GM12878 (cell line): ENCODE measurements around the gene S100A3. TPM values are rescaled to one million over a fixed set of nuclear protein-coding genes. Genes with fewer than 3 reads are reported as not detected.
A peak's percentile ranks its signal among the peaks of the same experiment; 100 is the strongest.

ENCODE experiments used
- ATAC-seq: fragments of 200-7000 bp; cut with Tn5 transposase; 3 replicates; pipeline ENCODE4 v1.9.1; 2020; ENCODE audit warnings: mild to moderate bottlenecking, moderate library complexity
- BruUV-seq: library from RNA; stranded (reverse); fragments of 400-500 nt; replicated peaks from 2 replicates; lab custom pipeline; 2021; lab: Mats Ljungman, UMichigan
- CTCF ChIA-PET: fragments of 300-600 bp; sonication (Branson Sonifier 250); formaldehyde crosslinking; extraction: SDS; loops from one replicate; lab custom pipeline; 2021; ENCODE audit warnings: inconsistent platforms; lab: Yijun Ruan, JAX
- POLR2A ChIA-PET: fragments of 350-600 bp; formaldehyde crosslinking; extraction: SDS; loops from one replicate; lab custom pipeline; 2021; ENCODE audit warnings: inconsistent platforms; lab: Charles Lee
- RAD21 ChIA-PET: fragments of 300-600 bp; sonication (Branson Sonifier 250); formaldehyde crosslinking; loops from one replicate; lab custom pipeline; 2023; ENCODE audit warnings: antibody characterized with exemption; ENCODE audit not compliant: unreplicated experiment; lab: Charles Lee
- SMC1A ChIA-PET: fragments of 300-600 bp; sonication (Branson Sonifier 250); formaldehyde crosslinking; loops from one replicate; lab custom pipeline; 2023; ENCODE audit not compliant: unreplicated experiment, uncharacterized antibody; lab: Charles Lee
- DNase-seq: peaks from one replicate; pipeline ENCODE4 v3.0.0-alpha.2; 2011; ENCODE audit warnings: low read depth, low spot score
- FAIRE-seq: peaks from 3 replicates; lab custom pipeline; 2011; peaks lifted over from hg19 to GRCh38; lab: Jason Lieb, UNC
- H2AFZ ChIP-seq: 2 replicates; pipeline ENCODE4 v1.6.0; 2011; ENCODE audit warnings: low read depth, low read length, control low read depth; ENCODE audit not compliant: control insufficient read depth
- H3K27ac ChIP-seq: 2 replicates; pipeline ENCODE4 v1.5.1; 2011; ENCODE audit warnings: control low read depth; ENCODE audit not compliant: control insufficient read depth, insufficient read depth
- H3K27me3 ChIP-seq, 2 experiments: replicated peaks in 1 of 2; 2 replicates each; pipeline versions ENCODE4 v1.6.0 to v1.6.1; 2011; ENCODE audit warnings: low read length in 1 of 2; ENCODE audit not compliant: control insufficient read depth in 2 of 2, insufficient read depth in 2 of 2
- H3K36me3 ChIP-seq, 2 experiments: 2 replicates each; pipeline ENCODE4 v1.5.1; 2011; ENCODE audit warnings: low read length in 1 of 2; ENCODE audit not compliant: control insufficient read depth in 2 of 2, insufficient read depth in 2 of 2
- H3K4me1 ChIP-seq: 2 replicates; pipeline ENCODE4 v1.6.1; 2011; ENCODE audit warnings: mild to moderate bottlenecking, low read length, moderate library complexity, mixed read lengths; ENCODE audit not compliant: control insufficient read depth, insufficient read depth
- H3K4me2 ChIP-seq: 2 replicates; pipeline ENCODE4 v1.6.0; 2011; ENCODE audit warnings: control low read depth; ENCODE audit not compliant: control insufficient read depth, insufficient read depth
- H3K4me3 ChIP-seq: fragments of 200-600 bp; sonication (generic); 2 replicates; pipeline ENCODE4 v1.5.1; 2016
- H3K79me2 ChIP-seq: 2 replicates; pipeline ENCODE4 v1.6.0; 2011; ENCODE audit warnings: low read length; ENCODE audit not compliant: control insufficient read depth, insufficient read depth
- H3K9ac ChIP-seq: 2 replicates; pipeline ENCODE4 v1.8.0; 2011; ENCODE audit warnings: low read length, control low read depth, mixed read lengths; ENCODE audit not compliant: control insufficient read depth, insufficient read depth
- H3K9me3 ChIP-seq: replicated peaks from 3 replicates; pipeline ENCODE4 v1.5.1; 2011; ENCODE audit warnings: mild to moderate bottlenecking, low read length; ENCODE audit not compliant: control insufficient read depth, insufficient read depth
- H4K20me1 ChIP-seq: 2 replicates; pipeline ENCODE4 v1.6.0; 2011; ENCODE audit not compliant: control insufficient read depth, insufficient read depth
- ASH2L ChIP-seq: fragments of 300-600, 200-600 bp; sonication (generic); IDR thresholded peaks from 2 replicates; pipeline ENCODE4 v1.6.1; 2017; ENCODE audit warnings: low read depth, mild to moderate bottlenecking, borderline replicate concordance
- BHLHE40 ChIP-seq, 2 experiments: fragments of 450-650 bp in 1 of 2; IDR thresholded peaks; 2 replicates each; pipeline ENCODE4 v1.6.1; 2011 to 2017; ENCODE audit warnings: low read depth in 2 of 2, borderline replicate concordance in 1 of 2, improper control_type of control experiment in 1 of 2, low read length in 1 of 2, mild to moderate bottlenecking in 1 of 2
- CREM ChIP-seq: IDR thresholded peaks from 2 replicates; pipeline ENCODE4 v1.6.1; 2014; ENCODE audit warnings: antibody characterized with exemption, low read depth
- EED ChIP-seq: sonication (generic); IDR thresholded peaks from 2 replicates; pipeline ENCODE4 v1.6.1; 2016; ENCODE audit warnings: antibody characterized with exemption, low read depth
- ETV6 ChIP-seq, 2 experiments: fragments of 450-650 bp in 1 of 2; IDR thresholded peaks in 1 of 2; conservative IDR thresholded peaks in 1 of 2; 2 replicates each; pipeline ENCODE4 v1.6.1; 2014; ENCODE audit warnings: antibody characterized with exemption in 1 of 2, borderline replicate concordance in 1 of 2, low read depth in 1 of 2, mild to moderate bottlenecking in 1 of 2, moderate library complexity in 1 of 2
- IKZF2 ChIP-seq, 2 experiments: fragments of 450-650 bp; IDR thresholded peaks; 2 replicates each; pipeline ENCODE4 v1.6.1; 2017; ENCODE audit warnings: mild to moderate bottlenecking in 2 of 2, moderate library complexity in 2 of 2
- IRF4 ChIP-seq: IDR thresholded peaks from 2 replicates; pipeline ENCODE4 v1.6.1; 2011; ENCODE audit warnings: low read depth, low read length
- KLF5 ChIP-seq: fragments of 450-650 bp; IDR thresholded peaks from 2 replicates; pipeline ENCODE4 v1.6.1; 2014; ENCODE audit warnings: mild to moderate bottlenecking; ENCODE audit not compliant: partially characterized antibody
- MLLT1 ChIP-seq: fragments of 450-650 bp; IDR thresholded peaks from 2 replicates; pipeline ENCODE4 v1.6.1; 2016; ENCODE audit warnings: mild to moderate bottlenecking
- NBN ChIP-seq: fragments of 450-650 bp; IDR thresholded peaks from 2 replicates; pipeline ENCODE4 v1.6.1; 2016
- NFXL1 ChIP-seq: fragments of 450-650 bp; IDR thresholded peaks from 2 replicates; pipeline ENCODE4 v1.6.1; 2017; ENCODE audit warnings: antibody characterized with exemption, mild to moderate bottlenecking, borderline replicate concordance
- NFYB ChIP-seq: IDR thresholded peaks from 2 replicates; pipeline ENCODE4 v1.6.1; 2011; ENCODE audit warnings: low read depth, mild to moderate bottlenecking, low read length, improper control_type of control experiment, moderate library complexity; ENCODE audit not compliant: insufficient read depth
- POLR2A ChIP-seq: IDR thresholded peaks from 2 replicates; pipeline ENCODE4 v1.6.1; 2011; ENCODE audit warnings: low read depth, mild to moderate bottlenecking, low read length
- POU2F2 ChIP-seq: IDR thresholded peaks from 3 replicates; pipeline ENCODE4 v1.6.1; 2011; ENCODE audit warnings: low read depth, mild to moderate bottlenecking, low read length, borderline replicate concordance
- RAD21 ChIP-seq: IDR thresholded peaks from 2 replicates; pipeline ENCODE4 v1.6.1; 2011; ENCODE audit warnings: mild to moderate bottlenecking, low read depth, low read length, moderate library complexity; ENCODE audit not compliant: insufficient read depth
- RCOR1 ChIP-seq: conservative IDR thresholded peaks from 2 replicates; pipeline ENCODE4 v1.6.1; 2012; ENCODE audit warnings: low read depth, low read length, improper control_type of control experiment
- SP1 ChIP-seq: IDR thresholded peaks from one replicate; pipeline ENCODE4 v1.6.1; 2011; ENCODE audit warnings: low read depth, low read length
- SPI1 ChIP-seq: IDR thresholded peaks from 2 replicates; pipeline ENCODE4 v1.6.1; 2011; ENCODE audit warnings: low read depth, mild to moderate bottlenecking, low read length, moderate library complexity, borderline replicate concordance; ENCODE audit not compliant: insufficient read depth
- SUZ12 ChIP-seq: fragments of 200-600 bp; sonication (generic); IDR thresholded peaks from one replicate; pipeline ENCODE4 v1.6.1; 2018; ENCODE audit warnings: antibody characterized with exemption, mild to moderate bottlenecking; ENCODE audit not compliant: unreplicated experiment
- YY1 ChIP-seq: IDR thresholded peaks from 2 replicates; pipeline ENCODE4 v1.6.1; 2011; ENCODE audit warnings: low read depth, mild to moderate bottlenecking, low read length
- WGBS: methylation state at CpG from one replicate; pipeline ENCODE4 v1.1.6; 2016; ENCODE audit warnings: low lambda C conversion rate; ENCODE audit not compliant: insufficient replicate concordance, insufficient coverage; ENCODE audit errors: missing lambda C conversion rate; 5-methylcytosine and 5-hydroxymethylcytosine counted together
- in situ Hi-C: fragments of 300-500 bp; cut with MboI; formaldehyde crosslinking; loops from 9 replicates; pipeline ENCODE4 v1.14.3; 2018; ENCODE audit warnings: mixed read lengths
- intact Hi-C: fragments of 100-400 bp; cut with micrococcal nuclease; formaldehyde crosslinking; loops from one replicate; pipeline ENCODE4 v1.14.2; 2022; ENCODE audit not compliant: unreplicated experiment
- polyA plus RNA-seq, 11 experiments: library from polyadenylated mRNA; depleted of rRNA in 4 of 11; unstranded in 6 of 11; stranded (reverse) in 5 of 11; fragments of >200 nt; fragmentation: Nextera tagmentation in 4 of 11; fragmentation: Illumina TruSeq in 1 of 11; extraction: Ambion mirVana in 4 of 11; extraction: Trizol in 1 of 11; gene quantifications; 1 replicate in 1 of 11; 2 replicates in 10 of 11; pipeline versions ENCODE4 v1.2.1 to v1.2.3, GENCODE V29; 2011 to 2016; ENCODE audit warnings: inconsistent platforms in 2 of 11, missing spikeins in 2 of 11, low read depth in 1 of 11
- total RNA-seq, 4 experiments: library from RNA; depleted of rRNA in 3 of 4; stranded (reverse); fragments of >200 nt in 3 of 4; fragmentation: Illumina TruSeq in 1 of 4; extraction: Trizol in 1 of 4; gene quantifications; 2 replicates each; pipeline versions ENCODE4 v1.2.1 to v1.2.3, GENCODE V29; 2013 to 2021
- TF ChIP-seq, protein P1 (sequence below): IDR thresholded peaks from 2 replicates; pipeline ENCODE4 v1.6.1; 2011; ENCODE audit warnings: borderline replicate concordance, low read depth, mild to moderate bottlenecking, moderate library complexity, mixed read lengths, low read length; ENCODE audit not compliant: insufficient read depth; ENCODE audit errors: extremely low read length

S100A3 gene
- total and polyA plus RNA-seq, 10 of the 15 experiments (the other 5 are each of a cell fraction or from before 2014, with no cell fraction given), result 0.32 to 0.45 TPM; not detected in 8

GRCh38 chr1:153598309-153599172 is 49.5 kb upstream of the S100A3 start:
- RAD21 ChIA-PET, result interaction anchor here (0.9 to 2.4 kb wide), 8 partner anchors 9 to 246 kb away, joined by 3 to 14 read pairs (median 5); partner anchors contain the start of genes CHTOP, S100A13, S100A14 and S100A2
- TSS peak; percentile 68 for BruUV-seq
- peak; percentile 60 for TF ChIP-seq CREM
- 0 out of 2 replicates have a peak, but pooled peaks have one; percentile 33 for TF ChIP-seq ASH2L
- TF ChIP-seq POU2F2, result peak; percentile 89
- TF ChIP-seq MLLT1, result 0 out of 2 replicates have a peak, but pooled peaks have one; percentile 60
- peak; percentile 36 to 44; a peak in 2 of 4 replicates for TF ChIP-seq BHLHE40 (IDR thresholded peaks at IDR 0.05; ENCODE audit: borderline replicate concordance in 1 of 2, low read depth in 2 of 2, low read length in 1 of 2)
- TF ChIP-seq IKZF2 (IDR thresholded peaks at IDR 0.05), result peak; percentile 76 to 79; a peak in 2 of 4 replicates
- no peak for TF ChIP-seq RCOR1
- peak; percentile 32 for TF ChIP-seq KLF5
- no peak for TF ChIP-seq SUZ12
- TF ChIP-seq SP1, result peak; percentile 50
- TF ChIP-seq EED, result peak; percentile 59; the same call in 1 of the 2 replicates
- peak in 1 of 2 experiments; percentile 53; a peak in 1 of 4 replicates for TF ChIP-seq ETV6 (conservative IDR thresholded peaks at IDR 0.05 in 1 of 2, IDR thresholded peaks at IDR 0.05 in 1 of 2; ENCODE audit: borderline replicate concordance in 1 of 2, low read depth in 1 of 2)
- peak; percentile 83 for TF ChIP-seq IRF4
- 0 out of 2 replicates have a peak, but pooled peaks have one; percentile 27 for TF ChIP-seq NFYB
- TF ChIP-seq POLR2A, result peak; percentile 76
- TF ChIP-seq RAD21, result 0 out of 2 replicates have a peak, but pooled peaks have one; percentile 13
- TF ChIP-seq SPI1, result peak; percentile 98
- TF ChIP-seq, protein P1, sequence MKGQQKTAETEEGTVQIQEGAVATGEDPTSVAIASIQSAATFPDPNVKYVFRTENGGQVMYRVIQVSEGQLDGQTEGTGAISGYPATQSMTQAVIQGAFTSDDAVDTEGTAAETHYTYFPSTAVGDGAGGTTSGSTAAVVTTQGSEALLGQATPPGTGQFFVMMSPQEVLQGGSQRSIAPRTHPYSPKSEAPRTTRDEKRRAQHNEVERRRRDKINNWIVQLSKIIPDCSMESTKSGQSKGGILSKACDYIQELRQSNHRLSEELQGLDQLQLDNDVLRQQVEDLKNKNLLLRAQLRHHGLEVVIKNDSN, result no peak
- TF ChIP-seq NFXL1, result no peak
- 0 out of 2 replicates have a peak, but pooled peaks have one; percentile 28 for TF ChIP-seq YY1
- TF ChIP-seq NBN, result peak; percentile 76; the same call in 1 of the 2 replicates

More at GRCh38 chr1:153598309-153599172, 49.5 kb upstream of the S100A3 start:
- intact Hi-C loops, result no loop called here
- 22% methylated on average over 7 of the region's 7 CpGs for WGBS
- H3K4me2 ChIP-seq, result peak overlapping the region; percentile 75
- ChIA-PET POLR2A (interaction anchor here (0.8 to 2.6 kb wide), 7 partner anchors 26 to 369 kb away, joined by 3 to 15 read pairs (median 3); partner anchors contain the start of genes CHTOP, CREB3L4 and S100A13), SMC1A (interaction anchor here (0.6 to 3.5 kb wide), 12 partner anchors 13 to 152 kb away, joined by 3 to 12 read pairs (median 4); partner anchors contain the start of genes CHTOP, S100A1, S100A13 and S100A14), CTCF (interaction anchor here (0.6 to 2.8 kb wide), 13 partner anchors 14 to 92 kb away, joined by 3 to 9 read pairs (median 4); partner anchors contain the start of genes S100A13, S100A14 and S100A16)
- DNase-seq, result peak; percentile 88
- FAIRE-seq, result peak; percentile 99
- peak overlapping the region; percentile 87 for H2AFZ ChIP-seq
- peaks cover 22% of the 10 kb centered on the region for H3K4me1 ChIP-seq
- H3K27ac ChIP-seq, result peak overlapping the region; percentile 97
- H3K4me3 ChIP-seq, result no peak overlapping the region
- peak overlapping the region; percentile 76 for H3K9ac ChIP-seq
- no peaks in the 10 kb centered on the region for H3K36me3 ChIP-seq
- H4K20me1 ChIP-seq, result no peaks in the 10 kb centered on the region
- H3K9me3 ChIP-seq, result no peaks in the 10 kb centered on the region
- no peaks in the 10 kb centered on the region for H3K27me3 ChIP-seq
- ATAC-seq, result peak; percentile 99
- no peaks in the 10 kb centered on the region for H3K79me2 ChIP-seq
- in situ Hi-C loops, result no loop called here
